Heart left ventricle (tissue), 13 donors: ENCODE results near the gene CASP1.

Experiments used
- CTCF ChIP-seq, 12 donors: fragments of 200-600 bp; sonication (generic) in 4 of 12; IDR thresholded peaks; one replicate each; pipeline versions ENCODE4 v1.5.0 to v1.8.0; 2018 to 2022; ENCODE audit warnings: antibody characterized with exemption in 12 of 12, mild to moderate bottlenecking in 5 of 12
- POLR2A ChIP-seq, 2 donors: fragments of 450-650 bp; IDR thresholded peaks; one replicate each; pipeline ENCODE4 v1.6.1; 2017; ENCODE audit warnings: antibody characterized with exemption in 2 of 2, mild to moderate bottlenecking in 2 of 2, moderate library complexity in 2 of 2
- donor health status: ischemic (EF 13 %, LVEDD 7.1; RV severe dilation, severe dysfunction).
- donor health status: DM: no; HTN: yes; CAD: no.
- donor health status: DM: no; HTN: no; CAD: no.
- donor health status: ischemic (EF 25% LVEDD 6.9; RV normal size, moderate dysfunction).
- donor health status: ischemic (EF 25% LVEDD 5.7; RV mildly dilated, moderate dysfunction).
- donor health status: ischemic (EF 35%, LVEDD 5.7; RV mildly dilated, moderate dysfunction).
- donor health status: nonischemic (EF 11% LVEDD 7.7; RV severe dilation, severe dysfunction).
- donor health status: DM: yes; HTN: yes; CAD: no.
- donor health status: PGD.
- donor health status: ischemic (EF 29% LVEDD 5.4; RV normal size, mild dysfunction).
- donor health status: nonischemic (EF 23%, LVEDD 6.1; RV moderate dilation, normal function).

GRCh38 chr11:105056446-105056845 lies 21.5 kb upstream of the CASP1 start:
- TF ChIP-seq CTCF (IDR thresholded peaks at IDR 0.05) (no peak), POLR2A (IDR thresholded peaks at IDR 0.05) (no peak)
